Effector CD4-positive, alpha-beta T cell (primary cell): ENCODE results near the gene PTGIS. TPM values are rescaled to one million over a fixed set of nuclear protein-coding genes. Genes with fewer than 3 reads are reported as not detected.
"Not testable (repeated sequence)": the region's sequence is repeated elsewhere in the genome, so short reads cannot be mapped to it uniquely, and the experiment has no call there.

Experiments
- DNase-seq: peaks from one replicate; pipeline ENCODE4 v3.0.0-alpha.2; 2020
- total RNA-seq: gene quantifications from one replicate; lab custom pipeline; 2026; lab: John Stamatoyannopoulos, UW

PTGIS gene
- total RNA-seq: not detected

- no peak for DNase-seq
Measured at GRCh38 chr20:49567421-49568277, at the start of gene PTGIS. PTGIS (minus strand) TSS chr20:49568137; CDS start chr20:49568116, 21 bp downstream.

DNA sequence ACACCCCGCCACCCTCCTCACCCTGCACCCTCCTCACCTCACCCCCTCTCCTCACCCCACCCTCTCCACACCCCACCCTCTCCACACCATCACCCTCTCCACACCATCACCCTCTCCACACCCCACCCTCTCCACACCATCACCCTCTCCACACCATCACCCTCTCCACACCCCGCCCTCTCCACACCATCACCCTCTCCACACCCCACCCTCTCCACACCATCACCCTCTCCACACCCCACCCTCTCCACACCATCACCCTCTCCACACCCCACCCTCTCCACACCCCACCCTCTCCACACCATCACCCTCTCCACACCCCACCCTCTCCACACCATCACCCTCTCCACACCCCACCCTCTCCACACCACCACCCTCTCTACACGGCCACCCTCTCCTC, 49.5 kb upstream of the PTGIS start:
- not testable (repeated sequence) for DNase-seq

DNA sequence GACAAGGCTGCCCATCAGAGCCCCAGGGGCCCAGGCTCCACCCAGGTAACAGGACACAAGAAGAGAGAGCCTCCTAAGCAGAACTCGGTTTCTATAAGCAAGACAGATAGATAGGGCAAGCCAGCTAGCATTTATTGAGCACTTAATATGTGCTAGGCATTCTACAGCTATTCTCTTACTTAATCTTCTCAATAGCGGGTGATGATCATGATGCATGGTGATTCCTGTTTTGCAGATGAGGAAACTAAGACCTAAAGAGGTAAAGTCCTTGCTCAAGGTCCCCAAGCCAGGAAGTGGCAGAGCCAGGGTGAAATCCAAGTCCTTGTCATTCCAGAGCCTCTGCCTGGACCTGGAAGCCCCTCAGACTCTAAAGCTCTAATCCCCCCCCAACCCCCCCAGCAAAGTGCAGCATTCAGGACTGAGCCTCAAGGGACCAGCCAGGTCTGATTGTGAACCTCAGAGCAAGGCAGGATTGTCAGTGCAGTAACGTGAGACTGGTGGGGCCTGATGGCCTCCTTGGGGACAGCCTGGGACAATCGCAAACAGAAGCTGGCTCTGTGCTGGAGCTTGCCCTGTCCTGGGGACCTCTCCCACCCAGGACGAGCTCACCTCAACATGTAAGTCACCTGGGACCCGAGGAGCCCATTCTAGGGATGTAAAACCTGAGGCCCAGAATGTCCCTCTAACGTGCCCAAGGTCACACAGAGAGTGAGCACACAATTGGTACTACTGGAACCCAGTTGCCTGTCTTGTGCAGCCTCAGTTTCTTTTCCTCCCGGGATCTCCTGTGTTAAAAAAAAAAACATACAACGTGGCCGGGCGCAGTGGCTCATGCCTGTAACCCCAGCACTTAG, 48.4 kb upstream of the PTGIS start:
- no peak for DNase-seq

GRCh38 chr20:49615401-49616153, 47.6 kb upstream of the PTGIS start:
- no peak for DNase-seq

DNA sequence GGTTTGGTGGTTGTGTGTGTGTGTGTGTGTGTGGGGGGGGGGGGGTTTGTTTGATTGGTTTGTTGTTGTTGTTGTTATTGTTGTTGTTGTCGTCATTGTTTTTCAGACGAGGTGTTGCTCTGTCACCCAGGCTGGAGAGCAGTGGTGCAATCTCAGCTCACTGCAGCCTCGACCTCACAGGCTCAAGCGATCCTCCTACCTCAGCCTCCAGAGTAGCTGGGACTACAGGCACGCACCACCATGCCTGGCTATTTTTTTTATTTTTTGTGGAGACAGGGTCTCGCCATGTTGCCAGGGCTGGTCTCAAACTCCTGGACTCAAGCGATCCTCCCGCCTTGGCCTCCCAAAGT, 47.1 kb upstream of the PTGIS start:
- DNase-seq: not testable (repeated sequence)

DNA sequence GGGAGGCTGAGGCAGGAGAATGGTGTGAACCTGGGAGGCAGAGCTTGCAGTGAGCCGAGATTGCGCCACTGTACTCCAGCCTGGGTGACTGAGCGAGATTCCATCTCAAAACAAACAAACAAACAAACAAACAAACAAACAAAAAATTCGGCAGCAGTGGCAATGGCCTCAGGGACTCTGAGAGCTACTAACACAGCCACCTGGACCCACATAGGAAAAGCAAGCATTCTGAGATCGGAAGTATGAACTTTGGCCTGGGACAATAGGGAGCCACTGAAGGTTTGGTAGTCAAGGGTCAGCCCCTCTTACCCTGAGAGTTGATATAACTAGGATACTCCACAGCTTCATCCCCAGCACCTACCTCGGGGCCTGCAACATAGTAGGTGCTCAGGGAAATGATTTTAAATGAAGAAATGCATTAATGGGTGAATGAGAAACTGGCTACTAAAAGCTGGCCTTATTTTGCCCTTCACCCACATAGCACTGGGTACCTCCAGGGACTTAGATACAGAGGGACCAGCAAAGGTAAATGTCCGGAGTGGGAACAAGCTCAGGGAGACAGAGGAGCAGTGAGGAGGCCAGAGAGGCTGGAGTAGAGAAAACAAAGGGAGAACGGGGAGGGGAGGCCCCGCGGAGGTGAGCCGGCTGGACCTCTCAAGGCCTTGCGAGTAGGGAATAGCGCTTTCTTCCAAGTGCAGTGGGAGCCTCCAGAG, 46.6 kb upstream of the PTGIS start:
- no peak for DNase-seq

GRCh38 chr20:49612127-49612738, 44.3 kb upstream of the PTGIS start:
- no peak for DNase-seq

GRCh38 chr20:49611539-49612126, 43.7 kb upstream of the PTGIS start:
- DNase-seq: not testable (repeated sequence)

- DNase-seq: peak; percentile 58
Measured at GRCh38 chr20:49610691-49611538, 43.0 kb upstream of the PTGIS start.

- peak; percentile 61 for DNase-seq
Measured at GRCh38 chr20:49608752-49609670, 41.1 kb upstream of the PTGIS start.

DNA sequence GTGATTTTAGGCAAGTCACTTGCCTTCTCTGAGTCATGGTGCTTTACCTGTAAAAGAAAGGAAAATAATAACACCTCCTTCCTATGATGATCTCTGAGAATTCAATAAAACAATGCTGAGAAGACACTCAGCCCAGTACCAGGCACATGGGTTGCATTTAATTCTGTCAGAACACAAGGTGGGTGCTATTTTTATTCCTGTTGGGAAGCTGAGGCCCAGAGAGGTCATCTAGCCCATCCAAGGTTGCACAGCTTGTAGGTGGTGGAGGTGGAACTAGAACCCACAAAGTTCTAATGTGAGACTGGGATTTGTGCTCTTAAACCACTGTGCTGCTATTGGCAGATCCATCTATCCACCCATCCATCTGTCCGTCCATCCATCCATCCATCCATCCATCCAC, 39.6 kb upstream of the PTGIS start:
- DNase-seq: no peak

DNA sequence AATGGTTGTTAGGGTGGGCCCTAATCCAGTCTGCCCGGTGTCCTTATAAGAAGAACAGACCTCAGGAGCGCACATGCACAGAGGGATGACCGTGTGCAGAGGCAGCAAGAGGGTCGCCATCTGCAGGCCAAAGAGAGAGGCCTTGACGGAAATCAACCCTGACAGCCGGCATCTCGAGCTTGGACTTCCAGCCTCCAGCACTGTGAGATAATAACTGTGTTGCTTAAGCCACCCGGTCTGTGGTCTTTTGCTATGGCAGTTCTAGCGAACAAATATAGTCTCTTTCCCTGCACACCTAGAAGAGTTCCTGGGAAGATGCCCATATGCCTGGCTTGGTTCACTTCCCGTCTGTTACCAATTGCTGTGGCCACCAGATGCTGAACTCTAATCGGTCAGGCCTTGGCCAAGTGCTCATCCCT, 35.3 kb upstream of the PTGIS start:
- no peak for DNase-seq

- DNase-seq: no peak
Measured at GRCh38 chr20:49602345-49603208, 34.6 kb upstream of the PTGIS start.

DNA sequence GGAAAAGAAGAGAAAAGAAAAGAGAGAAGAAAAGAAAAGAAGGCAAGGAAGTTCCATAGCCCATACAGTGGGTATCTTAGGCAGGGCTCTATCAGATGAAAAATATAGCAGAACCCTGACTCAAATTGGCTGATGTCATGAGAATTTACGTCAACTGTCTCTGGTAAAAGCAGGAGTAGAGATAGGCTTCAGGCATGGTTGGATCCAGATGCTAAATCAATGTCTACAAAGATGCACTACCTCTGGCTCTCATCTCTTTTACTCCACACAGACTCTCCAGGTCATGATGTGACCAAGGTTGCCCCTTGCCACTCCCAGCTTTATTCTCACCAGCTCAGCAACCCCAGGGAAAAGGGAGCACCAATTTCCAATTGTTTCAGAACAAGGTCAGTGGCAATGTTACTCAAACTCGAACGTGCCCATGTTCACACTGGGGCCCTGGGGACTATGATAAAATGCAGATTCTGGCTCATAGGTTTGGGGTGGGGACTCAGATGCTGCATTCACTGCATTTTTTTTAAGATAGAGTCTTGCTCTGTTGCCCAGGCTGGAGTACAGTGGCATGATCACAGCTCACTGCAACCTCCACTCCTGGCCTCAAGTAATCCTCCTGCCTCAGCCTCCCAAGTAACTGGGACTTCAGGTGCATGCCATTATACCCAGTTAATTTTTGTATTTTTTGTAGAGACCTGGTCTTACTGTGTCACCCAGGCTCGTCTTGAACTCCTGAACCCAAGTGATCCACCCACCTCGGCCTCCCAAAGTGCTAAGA, 33.4 kb upstream of the PTGIS start:
- no peak for DNase-seq

DNA sequence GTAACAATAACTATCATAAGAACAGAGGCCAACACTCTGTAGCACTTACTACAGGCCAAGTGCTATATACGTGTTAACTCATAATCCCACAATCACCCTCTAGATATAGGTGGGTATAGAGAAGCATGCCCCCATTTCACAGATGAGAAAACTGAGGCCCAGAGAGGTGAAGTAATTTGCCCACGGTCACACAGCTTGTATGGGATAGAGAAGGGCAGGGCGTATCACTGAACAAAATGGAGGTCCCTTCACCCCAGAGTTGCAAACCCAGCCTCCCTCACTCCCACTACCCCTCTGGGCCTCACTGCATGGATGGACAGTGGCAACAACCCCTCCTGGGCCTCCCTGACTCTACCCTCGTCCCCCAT, 31.8 kb upstream of the PTGIS start:
- DNase-seq: no peak

DNA sequence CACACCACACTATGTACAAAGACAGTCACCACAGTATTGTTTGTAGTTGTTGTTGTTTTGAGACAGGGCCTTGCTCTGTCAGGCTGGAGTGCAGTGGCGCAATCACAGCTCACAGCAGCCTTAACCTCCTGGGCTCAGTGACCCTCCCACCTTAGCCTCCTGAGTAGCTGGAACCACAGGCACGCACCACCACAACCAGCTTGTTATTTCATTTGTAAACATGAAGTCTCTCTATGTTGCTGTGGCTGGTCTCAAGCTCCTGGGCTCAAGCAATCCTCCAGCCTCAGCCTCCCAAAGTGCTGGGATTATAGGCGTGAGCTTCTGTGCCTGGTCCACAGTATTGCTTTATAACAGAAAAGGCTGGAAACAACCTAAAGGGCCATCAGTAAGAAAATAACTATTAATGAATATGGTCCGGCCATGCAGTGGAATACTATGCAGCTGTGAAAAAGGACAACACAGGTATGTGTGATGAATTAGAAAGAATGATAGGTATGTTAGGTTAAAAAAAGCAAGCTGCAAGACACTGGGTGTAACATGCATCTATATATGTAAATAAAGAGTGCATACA, 30.0 kb upstream of the PTGIS start:
- DNase-seq: no peak
